HL-60 (cell line): ENCODE measurements around the gene SVBP.

ENCODE experiments used
- CTCF ChIP-seq: IDR thresholded peaks from one replicate; pipeline ENCODE4 v1.5.1; 2011; ENCODE audit warnings: low read length, control low read depth, inconsistent platforms; ENCODE audit not compliant: insufficient read depth
- GABPA ChIP-seq: IDR thresholded peaks from 2 replicates; pipeline ENCODE4 v1.6.1; 2012; ENCODE audit warnings: low read depth
- POLR2AphosphoS5 ChIP-seq: IDR thresholded peaks from 2 replicates; pipeline ENCODE4 v1.6.1; 2012; ENCODE audit warnings: low read depth
- REST ChIP-seq: IDR thresholded peaks from 2 replicates; pipeline ENCODE4 v1.6.1; 2012; ENCODE audit warnings: low read depth; ENCODE audit not compliant: insufficient replicate concordance
- SPI1 ChIP-seq: IDR thresholded peaks from 2 replicates; pipeline ENCODE4 v1.6.1; 2012; ENCODE audit warnings: low read depth, mild to moderate bottlenecking, borderline replicate concordance

GRCh38 chr1:42806171-42806570 is 11.0 kb downstream of the SVBP start:
- TF ChIP-seq CTCF (no peak), GABPA (no peak), SPI1 (no peak), REST (no peak), POLR2AphosphoS5 (no peak)
